GM19397 (cell line): Measurements from ENCODE around the gene TAF7.
"Not testable (repeated sequence)": the region's sequence is repeated elsewhere in the genome, so short reads cannot be mapped to it uniquely, and the experiment has no call there.

Source experiments
- ATAC-seq: cut with Tn5 transposase; IDR thresholded peaks from one replicate; pipeline ENCODE4 v1.9.1; 2021; ENCODE audit warnings: mild to moderate bottlenecking, moderate library complexity; ENCODE audit not compliant: unreplicated experiment

TAF7 gene

DNA sequence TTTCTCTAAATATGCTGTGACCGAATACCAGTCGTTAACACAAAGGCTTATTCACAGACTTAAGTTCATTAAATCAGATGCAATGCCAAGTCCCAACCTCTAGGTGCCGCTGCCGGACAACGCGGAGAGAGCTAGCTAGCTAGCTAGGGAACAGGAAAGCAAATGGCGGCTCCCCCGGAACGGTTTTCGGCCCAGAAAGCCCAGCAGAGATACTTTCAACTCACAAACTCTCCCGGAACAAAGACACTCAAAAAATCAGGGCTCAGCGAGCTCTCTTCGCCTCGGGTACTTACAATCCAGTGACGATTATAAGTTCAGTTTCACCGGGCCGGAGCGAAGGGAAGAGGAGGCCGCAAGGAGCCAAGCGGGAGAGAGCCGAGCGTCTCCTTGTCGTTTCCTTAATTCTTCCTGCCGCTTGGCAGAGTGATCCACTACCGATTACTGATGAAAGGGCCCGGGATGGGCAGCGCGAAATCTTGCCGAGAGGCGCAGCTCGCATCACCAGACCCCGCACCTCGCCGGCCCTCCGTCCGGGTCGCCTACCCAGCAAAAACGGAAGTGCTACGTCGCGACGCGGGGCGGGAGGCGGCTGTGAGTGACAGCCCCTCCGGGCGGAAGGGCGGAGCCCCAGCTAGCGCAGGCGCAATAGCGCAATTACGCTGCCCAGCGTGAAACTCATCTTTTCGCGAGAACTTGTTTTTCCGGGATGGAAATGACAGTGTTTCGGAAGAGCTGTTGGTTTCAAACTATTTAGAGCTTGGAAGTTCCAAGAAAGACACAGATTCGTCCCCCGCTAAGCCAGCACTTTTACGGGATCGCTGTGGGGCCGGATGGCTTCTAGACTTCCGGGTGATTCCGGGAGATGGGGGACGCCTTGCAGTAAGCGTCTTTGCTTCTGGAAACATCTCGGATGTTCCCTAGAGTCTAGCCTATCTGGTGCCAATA, at the start of gene TAF7:
TAF7 (minus strand) TSS at position 560 of the 945 bp plus-strand sequence. CDS start 740 bp downstream, outside the sequence.
- peak; percentile 98 for ATAC-seq

DNA sequence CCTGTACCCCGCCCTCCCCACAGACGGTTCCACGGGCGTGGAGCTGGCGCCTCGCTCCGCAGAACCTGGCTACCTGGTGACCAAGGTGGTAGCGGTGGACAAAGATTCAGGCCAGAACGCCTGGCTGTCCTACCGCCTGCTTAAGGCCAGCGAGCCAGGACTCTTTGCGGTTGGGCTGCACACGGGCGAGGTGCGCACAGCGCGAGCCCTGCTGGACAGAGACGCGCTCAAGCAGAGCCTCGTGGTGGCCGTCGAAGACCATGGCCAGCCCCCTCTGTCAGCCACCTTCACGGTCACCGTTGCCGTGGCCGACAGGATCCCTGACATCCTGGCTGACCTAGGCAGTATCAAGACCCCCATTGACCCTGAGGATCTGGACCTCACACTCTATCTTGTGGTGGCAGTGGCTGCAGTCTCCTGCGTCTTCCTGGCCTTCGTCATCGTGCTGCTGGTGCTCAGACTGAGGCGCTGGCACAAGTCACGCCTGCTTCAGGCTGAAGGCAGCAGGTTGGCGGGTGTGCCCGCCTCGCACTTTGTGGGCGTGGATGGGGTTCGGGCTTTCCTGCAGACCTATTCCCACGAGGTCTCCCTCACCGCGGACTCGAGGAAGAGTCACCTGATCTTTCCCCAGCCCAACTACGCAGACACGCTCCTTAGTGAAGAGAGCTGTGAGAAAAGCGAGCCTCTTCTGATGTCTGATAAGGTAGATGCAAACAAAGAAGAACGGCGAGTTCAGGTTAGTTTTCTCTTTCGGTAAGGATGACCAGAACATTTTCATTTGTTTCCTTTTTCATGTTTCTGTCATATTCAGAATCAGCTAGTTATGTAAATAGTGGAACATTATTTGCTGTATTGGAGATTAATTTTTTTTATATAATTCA, 45.7 kb upstream of the TAF7 start:
- ATAC-seq = no peak

DNA sequence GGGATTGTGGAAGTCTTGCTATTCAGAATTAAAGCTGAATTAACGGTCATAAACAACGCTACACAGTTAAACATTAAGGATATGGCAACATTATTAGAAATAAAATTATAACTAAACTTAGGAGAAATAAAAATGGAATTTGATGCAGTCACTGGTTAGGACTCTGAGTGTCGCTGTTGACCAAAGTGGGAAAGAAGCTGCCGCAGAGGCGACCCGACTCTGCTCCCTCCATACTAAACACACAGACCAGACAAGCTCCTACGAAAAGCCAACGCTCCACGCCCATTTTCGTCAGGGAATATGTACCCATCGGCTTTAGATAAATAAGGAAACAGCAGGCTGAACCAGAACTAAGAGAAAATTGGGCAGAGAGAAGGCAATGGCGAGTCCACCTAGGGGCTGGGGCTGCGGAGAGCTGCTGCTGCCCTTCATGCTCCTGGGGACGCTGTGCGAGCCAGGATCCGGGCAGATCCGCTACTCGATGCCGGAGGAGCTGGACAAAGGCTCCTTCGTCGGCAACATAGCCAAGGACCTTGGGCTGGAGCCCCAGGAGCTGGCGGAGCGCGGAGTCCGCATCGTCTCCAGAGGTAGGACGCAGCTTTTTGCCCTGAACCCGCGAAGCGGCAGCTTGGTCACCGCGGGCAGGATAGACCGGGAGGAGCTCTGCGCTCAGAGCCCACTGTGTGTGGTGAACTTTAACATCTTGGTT, 43.5 kb upstream of the TAF7 start, which contains the start of gene PCDHGA5:
PCDHGA5 (plus strand) TSS at position 211 of the 709 bp plus-strand sequence; CDS start at position 380, 169 bp downstream.
- no peak for ATAC-seq

DNA sequence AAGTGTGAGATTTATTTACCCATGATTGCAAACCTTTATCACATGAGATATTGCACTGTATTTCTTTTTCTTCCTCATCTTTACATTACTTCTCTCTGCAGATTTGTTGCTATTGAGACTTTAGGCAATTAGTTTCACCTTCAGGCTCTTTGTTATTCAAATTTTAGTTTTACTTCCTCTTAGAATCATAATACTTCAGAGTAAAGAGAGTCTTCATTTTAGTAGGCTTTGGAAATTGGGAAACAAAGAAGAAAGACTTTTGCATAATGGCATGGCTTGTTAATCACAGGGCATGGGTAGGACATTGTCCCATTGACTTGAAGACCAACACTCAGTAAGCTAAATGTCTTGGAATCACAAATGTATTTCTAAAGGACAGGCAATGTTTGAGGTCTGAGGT, 42.1 kb upstream of the TAF7 start:
- ATAC-seq = no peak

DNA sequence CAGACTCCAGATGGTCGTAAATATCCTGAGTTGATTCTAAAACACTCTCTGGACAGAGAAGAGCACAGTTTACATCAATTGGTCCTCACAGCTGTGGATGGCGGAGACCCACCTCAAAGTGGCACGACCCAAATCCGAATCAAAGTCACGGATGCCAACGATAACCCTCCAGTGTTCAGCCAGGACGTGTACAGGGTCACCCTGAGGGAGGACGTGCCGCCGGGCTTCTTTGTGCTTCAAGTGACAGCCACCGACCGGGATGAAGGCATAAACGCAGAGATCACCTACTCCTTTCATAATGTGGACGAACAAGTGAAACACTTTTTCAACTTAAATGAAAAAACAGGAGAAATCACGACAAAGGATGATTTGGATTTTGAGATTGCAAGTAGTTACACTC, 40.1 kb upstream of the TAF7 start:
- no peak for ATAC-seq

DNA sequence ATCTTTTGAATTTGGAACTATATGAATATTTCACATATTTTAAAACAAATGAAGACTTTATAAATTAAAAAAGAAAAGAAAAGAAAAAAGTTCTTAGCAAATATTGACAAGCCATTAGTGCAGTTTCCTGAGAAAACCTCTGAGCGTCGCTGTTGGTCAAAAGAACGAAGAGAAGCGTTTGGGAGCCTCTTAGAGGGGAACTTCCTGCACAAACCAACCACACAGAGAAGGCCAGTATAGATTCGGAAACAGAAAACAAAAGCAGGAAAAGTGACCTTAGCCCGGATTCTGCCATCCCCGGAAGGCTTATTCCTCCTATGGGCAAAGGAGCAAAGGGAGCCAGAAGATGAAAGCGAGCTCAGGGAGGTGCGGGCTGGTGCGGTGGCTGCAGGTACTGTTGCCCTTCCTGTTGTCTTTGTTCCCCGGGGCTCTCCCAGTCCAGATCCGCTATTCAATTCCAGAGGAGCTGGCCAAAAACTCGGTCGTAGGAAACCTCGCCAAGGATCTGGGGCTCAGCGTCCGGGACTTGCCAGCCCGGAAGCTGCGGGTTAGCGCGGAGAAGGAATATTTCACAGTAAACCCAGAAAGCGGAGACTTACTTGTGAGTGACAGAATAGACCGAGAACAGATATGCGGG, 39.3 kb upstream of the TAF7 start, which contains the start of gene PCDHGB2:
PCDHGB2 (plus strand) TSS at position 205 of the 637 bp plus-strand sequence; CDS start at position 347, 142 bp downstream.
- ATAC-seq = no peak

DNA sequence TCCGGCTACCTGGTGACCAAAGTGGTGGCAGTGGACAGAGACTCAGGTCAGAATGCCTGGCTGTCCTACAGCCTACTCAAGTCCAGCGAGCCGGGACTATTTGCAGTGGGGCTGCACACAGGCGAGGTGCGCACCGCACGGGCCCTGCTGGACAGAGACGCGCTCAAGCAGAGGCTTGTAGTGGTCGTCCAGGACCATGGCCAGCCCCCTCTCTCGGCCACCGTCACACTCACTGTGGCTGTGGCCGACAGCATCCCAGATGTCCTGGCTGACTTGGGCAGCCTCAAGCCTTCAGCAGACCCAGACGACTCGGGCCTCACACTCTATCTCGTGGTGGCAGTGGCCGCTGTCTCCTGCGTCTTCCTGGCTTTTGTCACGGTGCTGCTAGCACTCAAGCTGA, 36.4 kb upstream of the TAF7 start:
- ATAC-seq = no peak

GRCh38 chr5:141356133-141356532, 35.5 kb upstream of the TAF7 start:
- no peak for ATAC-seq

GRCh38 chr5:141355641-141356040, 35.1 kb upstream of the TAF7 start:
- ATAC-seq = no peak

- ATAC-seq = no peak
Measured at GRCh38 chr5:141354900-141355469, 34.4 kb upstream of the TAF7 start, which contains the start of gene PCDHGA4. PCDHGA4 (plus strand) TSS chr5:141355021; CDS start chr5:141355108, 87 bp downstream.

- ATAC-seq = no peak
Measured at GRCh38 chr5:141351591-141351990, 31.0 kb upstream of the TAF7 start.

DNA sequence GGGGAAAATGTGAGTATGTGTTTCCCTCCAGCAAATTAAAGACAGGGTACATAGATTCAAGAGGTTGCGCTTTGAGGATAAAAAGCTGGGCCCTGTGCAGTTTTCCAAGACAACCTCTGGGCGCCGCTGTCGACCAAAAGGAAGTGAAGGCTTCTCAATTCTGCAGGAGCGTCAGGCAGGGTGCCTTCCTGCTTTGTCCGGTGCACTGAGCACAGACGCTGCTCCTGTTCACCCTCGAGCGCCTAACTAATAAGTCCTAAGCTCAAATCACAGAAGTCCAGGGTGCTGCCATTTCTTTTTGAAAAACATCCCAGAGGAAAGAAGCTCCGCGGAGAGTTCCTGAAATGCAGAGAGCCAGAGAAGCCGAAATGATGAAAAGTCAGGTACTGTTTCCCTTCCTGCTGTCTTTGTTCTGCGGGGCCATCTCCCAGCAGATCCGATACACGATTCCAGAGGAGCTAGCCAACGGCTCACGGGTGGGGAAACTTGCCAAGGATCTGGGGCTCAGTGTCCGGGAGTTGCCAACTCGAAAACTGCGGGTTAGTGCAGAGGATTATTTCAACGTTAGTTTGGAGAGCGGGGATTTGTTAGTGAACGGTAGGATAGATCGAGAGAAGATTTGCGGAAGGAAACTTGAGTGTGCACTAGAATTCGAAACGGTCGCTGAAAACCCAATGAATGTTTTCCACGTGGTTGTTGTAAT, 29.5 kb upstream of the TAF7 start, which contains the start of gene PCDHGB1:
PCDHGB1 (plus strand) TSS at position 183 of the 703 bp plus-strand sequence; CDS start at position 345, 162 bp downstream.
- peak; percentile 72 for ATAC-seq

GRCh38 chr5:141346017-141346416, 25.4 kb upstream of the TAF7 start:
- not testable (repeated sequence) for ATAC-seq

DNA sequence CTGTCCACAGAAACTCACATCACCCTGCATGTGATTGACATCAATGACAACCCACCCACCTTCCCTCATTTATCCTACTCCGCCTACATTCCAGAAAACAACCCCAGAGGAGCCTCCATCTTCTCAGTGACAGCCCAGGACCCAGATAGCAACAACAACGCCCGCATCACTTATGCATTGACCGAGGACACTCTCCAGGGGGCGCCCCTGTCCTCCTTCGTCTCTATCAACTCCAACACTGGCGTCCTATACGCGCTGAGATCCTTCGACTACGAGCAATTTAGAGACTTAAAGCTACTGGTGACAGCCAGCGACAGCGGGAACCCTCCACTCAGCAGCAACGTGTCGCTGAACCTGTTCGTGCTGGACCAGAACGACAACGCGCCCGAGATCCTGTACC, 24.7 kb upstream of the TAF7 start:
- no peak for ATAC-seq

DNA sequence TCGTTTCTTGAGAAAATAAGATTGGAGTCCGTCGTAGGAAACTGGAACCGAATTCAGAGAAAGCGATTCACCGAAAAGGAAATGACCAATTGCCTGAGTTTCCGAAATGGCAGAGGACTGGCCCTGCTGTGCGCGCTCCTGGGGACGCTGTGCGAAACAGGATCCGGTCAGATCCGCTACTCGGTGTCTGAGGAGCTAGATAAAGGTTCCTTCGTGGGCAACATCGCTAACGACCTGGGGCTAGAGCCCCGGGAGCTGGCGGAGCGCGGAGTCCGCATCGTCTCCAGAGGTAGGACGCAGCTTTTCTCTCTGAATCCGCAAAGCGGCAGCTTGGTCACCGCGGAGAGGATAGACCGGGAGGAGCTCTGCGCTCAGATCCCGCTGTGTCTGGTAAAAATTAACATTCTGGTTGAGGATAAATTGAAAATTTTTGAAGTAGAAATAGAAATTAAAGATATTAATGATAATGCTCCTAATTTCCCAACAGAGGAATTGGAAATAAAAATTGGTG, 23.4 kb upstream of the TAF7 start:
- no peak for ATAC-seq

- no peak for ATAC-seq
Measured at GRCh38 chr5:141343242-141343952, 22.8 kb upstream of the TAF7 start, which contains the start of gene PCDHGA3. PCDHGA3 (plus strand) TSS chr5:141343829; CDS start chr5:141344034, 205 bp downstream.

- ATAC-seq = no peak
Measured at GRCh38 chr5:141342773-141343172, 22.2 kb upstream of the TAF7 start.

- not testable (repeated sequence) for ATAC-seq
Measured at GRCh38 chr5:141340781-141341354, 20.3 kb upstream of the TAF7 start.
